Naive thymus-derived CD4-positive, alpha-beta T cell (primary cell): ENCODE results near the gene CDH16. TPM values are rescaled to one million over a fixed set of nuclear protein-coding genes. Genes with fewer than 3 reads are reported as not detected.
A peak's percentile ranks its signal among the peaks of the same experiment; 100 is the strongest.

Source experiments
- ATAC-seq: fragments of 150-1000 bp; cut with Tn5 transposase; 2 replicates; pipeline ENCODE4 v1.10.0; 2021; ENCODE audit warnings: mild to moderate bottlenecking, moderate library complexity
- CTCF ChIA-PET: fragments of 350-600 bp; sonication (Branson Sonifier 250); formaldehyde crosslinking; loops from one replicate; lab custom pipeline; 2021; ENCODE audit warnings: antibody characterized with exemption; lab: Charles Lee
- POLR2A ChIA-PET: fragments of 350-600 bp; sonication (Branson Sonifier 250); formaldehyde crosslinking; loops from one replicate; lab custom pipeline; 2021; ENCODE audit warnings: antibody characterized with exemption, inconsistent platforms; lab: Charles Lee
- DNase-seq, 9 donors: peaks; one replicate each; pipeline versions ENCODE4 v3.0.0 to v3.0.0-alpha.2; 2020 to 2022; ENCODE audit warnings: mixed read lengths in 1 of 9
- H3K27ac ChIP-seq: one replicate; pipeline ENCODE4 v1.7.0; 2013; ENCODE audit warnings: mild to moderate bottlenecking, low read depth, low read length, moderate library complexity
- H3K27me3 ChIP-seq, 2 donors: one replicate each; pipeline ENCODE4 v1.7.0; 2013; ENCODE audit warnings: low read length in 2 of 2, mild to moderate bottlenecking in 2 of 2, moderate library complexity in 2 of 2; ENCODE audit not compliant: control insufficient read depth in 2 of 2, insufficient read depth in 2 of 2
- H3K36me3 ChIP-seq, 3 experiments: 1 replicate in 2 of 3; 2 replicates in 1 of 3; pipeline ENCODE4 v1.7.0; 2013; ENCODE audit warnings: low read length in 3 of 3, mild to moderate bottlenecking in 3 of 3, moderate library complexity in 1 of 3; ENCODE audit not compliant: insufficient read depth in 3 of 3, control insufficient read depth in 2 of 3
- H3K4me1 ChIP-seq, 2 donors: one replicate each; pipeline ENCODE4 v1.7.0; 2013; ENCODE audit warnings: low read length in 2 of 2, mild to moderate bottlenecking in 2 of 2, moderate library complexity in 1 of 2; ENCODE audit not compliant: control insufficient read depth in 2 of 2, insufficient read depth in 2 of 2
- H3K4me3 ChIP-seq: 2 replicates; pipeline ENCODE4 v1.7.0; 2013; ENCODE audit warnings: mild to moderate bottlenecking, low read length
- H3K9me3 ChIP-seq, 3 experiments: 1 replicate in 2 of 3; 2 replicates in 1 of 3; pipeline ENCODE4 v1.7.0; 2013; ENCODE audit warnings: low read length in 3 of 3; ENCODE audit not compliant: control insufficient read depth in 2 of 3
- H3K27ac Mint-ChIP-seq, 9 donors: one replicate each; pipeline ENCODE4 v1.8.0; 2020 to 2022; ENCODE audit warnings: mixed read lengths in 9 of 9, mild to moderate bottlenecking in 8 of 9, moderate library complexity in 5 of 9, inconsistent platforms in 2 of 9
- H3K27me3 Mint-ChIP-seq, 5 donors: one replicate each; pipeline ENCODE4 v1.8.0; 2021 to 2022; ENCODE audit warnings: mixed read lengths in 5 of 5, mild to moderate bottlenecking in 1 of 5
- H3K36me3 Mint-ChIP-seq, 5 donors: one replicate each; pipeline ENCODE4 v1.8.0; 2020 to 2022; ENCODE audit warnings: mixed read lengths in 5 of 5, mild to moderate bottlenecking in 3 of 5, inconsistent platforms in 1 of 5
- H3K4me1 Mint-ChIP-seq, 7 donors: one replicate each; pipeline ENCODE4 v1.8.0; 2020 to 2022; ENCODE audit warnings: mixed read lengths in 7 of 7, mild to moderate bottlenecking in 3 of 7, inconsistent platforms in 1 of 7
- H3K4me3 Mint-ChIP-seq, 10 donors: one replicate each; pipeline ENCODE4 v1.8.0; 2020 to 2022; ENCODE audit warnings: mild to moderate bottlenecking in 10 of 10, mixed read lengths in 10 of 10, moderate library complexity in 6 of 10, inconsistent platforms in 2 of 10
- H3K9me3 Mint-ChIP-seq, 11 donors: one replicate each; pipeline ENCODE4 v1.8.0; 2020 to 2022; ENCODE audit warnings: mixed read lengths in 11 of 11, mild to moderate bottlenecking in 4 of 11, inconsistent platforms in 1 of 11, moderate library complexity in 1 of 11
- intact Hi-C, 2 donors: fragments of 100-400 bp; cut with micrococcal nuclease; formaldehyde crosslinking; loops; one replicate each; pipeline ENCODE4 v1.15.1; 2023
- polyA plus RNA-seq, 2 donors: library from polyadenylated mRNA; unstranded; fragments of 300-500 nt; fragmentation: Illumina TruSeq; gene quantifications; one replicate each; pipeline ENCODE4 v1.2.3, GENCODE V29; 2021
- total RNA-seq, 6 experiments: library from RNA in 5 of 6; stranded (reverse) in 5 of 6; gene quantifications; 1 replicate in 5 of 6; 2 replicates in 1 of 6; pipeline ENCODE4 v1.2.3 and lab custom pipeline; 2021 to 2026

Gene CDH16
- total and polyA plus RNA-seq, 7 experiments from 2014 or later, result not detected

- H3K27me3 ChIP-seq, result no peaks in the 10 kb centered on the region
- H3K4me3 ChIP-seq, result no peak overlapping the region
- ChIA-PET CTCF (no interaction called here), POLR2A (interaction anchor here (3.8 kb wide), 1 partner anchor 48 kb away, joined by 21 read pairs; the partner anchor contains the start of gene NAE1)
- H3K4me1 Mint-ChIP-seq, result peaks cover 17 to 65% (median 31%) of the 10 kb centered on the region in 7 donors
- H3K4me3 Mint-ChIP-seq, result peak overlapping the region in 7 of 10 donors; percentile 15 to 75 (median 56)
- H3K27me3 Mint-ChIP-seq, result no peaks in the 10 kb centered on the region
- peak overlapping the region in 2 of 9 donors; percentile 31 to 46 for H3K27ac Mint-ChIP-seq
- peak in 1 of 9 donors; percentile 67 for DNase-seq
- H3K36me3 Mint-ChIP-seq, result peaks cover 0 to 2% (median 0%) of the 10 kb centered on the region in 5 donors
- H3K27ac ChIP-seq, result no peak overlapping the region
- peaks cover 4 to 12% of the 10 kb centered on the region in 2 donors for H3K4me1 ChIP-seq
- no peaks in the 10 kb centered on the region for H3K9me3 Mint-ChIP-seq
- H3K36me3 ChIP-seq, result peaks cover 0 to 6% (median 0%) of the 10 kb centered on the region in 3 experiments
- intact Hi-C loops, result no loop called here
- no peak for ATAC-seq
- no peaks in the 10 kb centered on the region for H3K9me3 ChIP-seq
Observed at GRCh38 chr16:66878067-66878466, 40.6 kb downstream of the CDH16 start.

- Histone ChIP-seq H3K4me1 (peaks cover 5 to 6% of the 10 kb centered on the region in 2 donors), H3K4me3 (no peak overlapping the region), H3K9me3 (no peaks in the 10 kb centered on the region), H3K36me3 (no peaks in the 10 kb centered on the region), H3K27me3 (no peaks in the 10 kb centered on the region), H3K27ac (no peak overlapping the region)
- ATAC-seq (no peak), DNase-seq (peak in 2 of 9 donors; percentile 1 to 37)
- POLR2A ChIA-PET, result interaction anchor here (0.5 kb wide), 1 partner anchor 148 kb away, joined by 4 read pairs; no protein-coding TSS in a partner anchor
- Mint-ChIP-seq H3K27ac (peak overlapping the region in 5 of 9 donors; percentile 38 to 95 (median 70)), H3K9me3 (no peaks in the 10 kb centered on the region), H3K4me3 (peak overlapping the region in 7 of 10 donors; percentile 8 to 72 (median 42)), H3K36me3 (no peaks in the 10 kb centered on the region), H3K4me1 (peaks cover 7 to 57% (median 18%) of the 10 kb centered on the region in 7 donors), H3K27me3 (no peaks in the 10 kb centered on the region)
- intact Hi-C loops, result loop anchor here (5.0 kb wide), 3 partner anchors 122 to 397 kb away; partner anchors contain the start of gene DYNC1LI2 (in 1 of the 2)
- CTCF ChIA-PET, result interaction anchor here (0.6 to 1.5 kb wide), 5 partner anchors 32 to 943 kb away, joined by 3 to 4 read pairs (median 3); no protein-coding TSS in a partner anchor
Observed at GRCh38 chr16:66874079-66874775, 44.5 kb downstream of the CDH16 start.

GRCh38 chr16:66873685-66874055 lies 45.0 kb downstream of the CDH16 start:
- no peaks in the 10 kb centered on the region for H3K27me3 ChIP-seq
- no peak for DNase-seq
- H3K9me3 ChIP-seq, result no peaks in the 10 kb centered on the region
- ChIA-PET POLR2A (interaction anchor here (1.0 to 1.7 kb wide), 2 partner anchors 44 to 287 kb away, joined by 4 to 15 read pairs; partner anchors contain the start of gene NAE1), CTCF (interaction anchor here (0.6 to 1.7 kb wide), 14 partner anchors 8 to 712 kb away, joined by 3 to 6 read pairs (median 4); partner anchors contain the start of gene NAE1)
- Mint-ChIP-seq H3K4me1 (peaks cover 7 to 55% (median 18%) of the 10 kb centered on the region in 7 donors), H3K27me3 (no peaks in the 10 kb centered on the region), H3K9me3 (no peaks in the 10 kb centered on the region), H3K4me3 (peak overlapping the region in 6 of 10 donors; percentile 53 to 86 (median 81)), H3K27ac (peak overlapping the region in 3 of 9 donors; percentile 53 to 95 (median 82)), H3K36me3 (no peaks in the 10 kb centered on the region)
- no peak overlapping the region for H3K4me3 ChIP-seq
- peaks cover 5 to 6% of the 10 kb centered on the region in 2 donors for H3K4me1 ChIP-seq
- H3K36me3 ChIP-seq, result no peaks in the 10 kb centered on the region
- H3K27ac ChIP-seq, result no peak overlapping the region
- no peak for ATAC-seq
- intact Hi-C loops, result loop anchor here (1.0 to 5.0 kb wide), 10 partner anchors 42 to 467 kb away; partner anchors contain the start of genes DYNC1LI2 (in 2 of the 2) and NAE1 (in 1 of the 2)

- Mint-ChIP-seq H3K36me3 (no peaks in the 10 kb centered on the region), H3K9me3 (no peaks in the 10 kb centered on the region), H3K27me3 (no peaks in the 10 kb centered on the region), H3K4me1 (peaks cover 7 to 49% (median 14%) of the 10 kb centered on the region in 7 donors), H3K27ac (peak overlapping the region; percentile 7 to 93 (median 60)), H3K4me3 (peak overlapping the region; percentile 77 to 94 (median 82))
- Histone ChIP-seq H3K36me3 (no peaks in the 10 kb centered on the region), H3K27ac (peak overlapping the region; percentile 18), H3K27me3 (no peaks in the 10 kb centered on the region), H3K4me3 (peak overlapping the region; percentile 48), H3K4me1 (peaks cover 5 to 6% of the 10 kb centered on the region in 2 donors), H3K9me3 (no peaks in the 10 kb centered on the region)
- ATAC-seq (peak; percentile 95), DNase-seq (peak; percentile 62 to 93 (median 77))
- ChIA-PET POLR2A (interaction anchor here (1.0 to 1.7 kb wide), 3 partner anchors 9 to 288 kb away, joined by 4 to 15 read pairs (median 4); partner anchors contain the start of gene NAE1), CTCF (interaction anchor here (0.6 to 1.7 kb wide), 18 partner anchors 9 to 713 kb away, joined by 3 to 6 read pairs (median 4); partner anchors contain the start of gene NAE1)
- intact Hi-C loops, result loop anchor here (1.0 to 5.0 kb wide), 10 partner anchors 42 to 467 kb away; partner anchors contain the start of genes DYNC1LI2 (in 2 of the 2) and NAE1 (in 1 of the 2)
Observed at GRCh38 chr16:66872943-66873684, 45.6 kb downstream of the CDH16 start.

GRCh38 chr16:66872559-66872942 lies 46.1 kb downstream of the CDH16 start:
- peak overlapping the region; percentile 48 for H3K4me3 ChIP-seq
- DNase-seq, result no peak
- Mint-ChIP-seq H3K4me3 (peak overlapping the region; percentile 77 to 94 (median 82)), H3K4me1 (peaks cover 7 to 49% (median 19%) of the 10 kb centered on the region in 7 donors), H3K9me3 (no peaks in the 10 kb centered on the region), H3K27ac (peak overlapping the region in 8 of 9 donors; percentile 7 to 93 (median 67)), H3K36me3 (no peaks in the 10 kb centered on the region), H3K27me3 (no peaks in the 10 kb centered on the region)
- ATAC-seq, result no peak
- ChIA-PET CTCF (interaction anchor here (0.6 to 1.7 kb wide), 16 partner anchors 9 to 468 kb away, joined by 3 to 6 read pairs (median 4); partner anchors contain the start of gene NAE1), POLR2A (interaction anchor here (1.0 to 1.7 kb wide), 3 partner anchors 10 to 288 kb away, joined by 4 to 15 read pairs (median 4); partner anchors contain the start of gene NAE1)
- no peaks in the 10 kb centered on the region for H3K36me3 ChIP-seq
- no peaks in the 10 kb centered on the region for H3K27me3 ChIP-seq
- H3K9me3 ChIP-seq, result no peaks in the 10 kb centered on the region
- no peak overlapping the region for H3K27ac ChIP-seq
- intact Hi-C loops, result loop anchor here (2.0 to 5.0 kb wide), 8 partner anchors 42 to 395 kb away; partner anchors contain the start of genes DYNC1LI2 (in 2 of the 2) and NAE1 (in 1 of the 2)
- peaks cover 5 to 10% of the 10 kb centered on the region in 2 donors for H3K4me1 ChIP-seq
